ENCODE results near the gene UMPS.

- TF ChIP-seq CTCF (IDR thresholded peaks at IDR 0.05) (no peak), POLR2A (IDR thresholded peaks at IDR 0.05) (no peak)
Measured at GRCh38 chr3:124765197-124765840, 35.1 kb downstream of the UMPS start.
